Colonic mucosa (tissue), 4 donors: ENCODE data around the gene GJA9. TPM values are rescaled to one million over a fixed set of nuclear protein-coding genes. Genes with fewer than 3 reads are reported as not detected.
A peak's percentile ranks its signal among the peaks of the same experiment; 100 is the strongest.

Experiments used
- DNase-seq: peaks from one replicate; pipeline ENCODE4 v3.0.0-alpha.2; 2020
- H3K27ac ChIP-seq: fragments of 200-600 bp; one replicate; pipeline ENCODE4 v1.8.0; 2021
- H3K27me3 ChIP-seq: fragments of 200-600 bp; one replicate; pipeline ENCODE4 v1.8.0; 2021
- H3K36me3 ChIP-seq: fragments of 200-600 bp; one replicate; pipeline ENCODE4 v1.8.0; 2021
- H3K4me1 ChIP-seq: fragments of 200-600 bp; one replicate; pipeline ENCODE4 v1.8.0; 2021; ENCODE audit warnings: mild to moderate bottlenecking
- H3K4me3 ChIP-seq: fragments of 200-600 bp; one replicate; pipeline ENCODE4 v1.8.0; 2021
- H3K9ac ChIP-seq, 2 donors: one replicate each; pipeline ENCODE4 v1.7.0; 2013; ENCODE audit warnings: control low read depth in 2 of 2, low read depth in 2 of 2, low read length in 2 of 2
- H3K9me3 ChIP-seq: fragments of 200-600 bp; one replicate; pipeline ENCODE4 v1.8.0; 2021
- intact Hi-C: fragments of 100-400 bp; cut with DNase I; formaldehyde crosslinking; loops from one replicate; pipeline ENCODE4 v1.14.1; 2022
- total RNA-seq, 2 donors: library from RNA; stranded (reverse); fragmentation: NEBNext Ultra II Directional in 1 of 2; extraction: Animal tissue kit (Norgen Biotek cat#: 25700) in 1 of 2; gene quantifications; one replicate each; pipeline ENCODE4 v1.2.1, GENCODE V29; 2021
- TF ChIP-seq, protein P1 (sequence below): fragments of 200-600 bp; IDR thresholded peaks from one replicate; pipeline ENCODE4 v1.8.0; 2022; ENCODE audit warnings: antibody characterized with exemption, mild to moderate bottlenecking
- donor health status: healthy.
- donor health status: DM: no; HTN: no; CAD: no.
- donor health status: DM: no; HTN: no; CAD: no.

Gene GJA9
- total RNA-seq, 2 donors from 2014 or later, result 0.88 to 1.7 TPM

- TF ChIP-seq, protein P1, sequence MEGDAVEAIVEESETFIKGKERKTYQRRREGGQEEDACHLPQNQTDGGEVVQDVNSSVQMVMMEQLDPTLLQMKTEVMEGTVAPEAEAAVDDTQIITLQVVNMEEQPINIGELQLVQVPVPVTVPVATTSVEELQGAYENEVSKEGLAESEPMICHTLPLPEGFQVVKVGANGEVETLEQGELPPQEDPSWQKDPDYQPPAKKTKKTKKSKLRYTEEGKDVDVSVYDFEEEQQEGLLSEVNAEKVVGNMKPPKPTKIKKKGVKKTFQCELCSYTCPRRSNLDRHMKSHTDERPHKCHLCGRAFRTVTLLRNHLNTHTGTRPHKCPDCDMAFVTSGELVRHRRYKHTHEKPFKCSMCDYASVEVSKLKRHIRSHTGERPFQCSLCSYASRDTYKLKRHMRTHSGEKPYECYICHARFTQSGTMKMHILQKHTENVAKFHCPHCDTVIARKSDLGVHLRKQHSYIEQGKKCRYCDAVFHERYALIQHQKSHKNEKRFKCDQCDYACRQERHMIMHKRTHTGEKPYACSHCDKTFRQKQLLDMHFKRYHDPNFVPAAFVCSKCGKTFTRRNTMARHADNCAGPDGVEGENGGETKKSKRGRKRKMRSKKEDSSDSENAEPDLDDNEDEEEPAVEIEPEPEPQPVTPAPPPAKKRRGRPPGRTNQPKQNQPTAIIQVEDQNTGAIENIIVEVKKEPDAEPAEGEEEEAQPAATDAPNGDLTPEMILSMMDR, result no peak
Measured at GRCh38 chr1:38875811-38876210, 5.6 kb downstream of the GJA9 start.

GRCh38 chr1:38873027-38873969 lies 8.1 kb downstream of the GJA9 start, which contains the start of gene MYCBP:
TSS of gene MYCBP (minus strand) at chr1:38873348. CDS start at chr1:38873305, 43 bp downstream.
- Histone ChIP-seq H3K4me3 (peak within 1 kb of the TSS; percentile 84), H3K4me1 (no peaks in the 10 kb centered on the region), H3K9ac (peak within 1 kb of the TSS; percentile 52 to 80), H3K27me3 (no peaks in the 10 kb centered on the region), H3K9me3 (no peaks in the 10 kb centered on the region), H3K36me3 (no peaks in the 10 kb centered on the region), H3K27ac (peak within 1 kb of the TSS; percentile 52)
- peak; percentile 96 for DNase-seq
- TF ChIP-seq, protein P1, result no peak
- intact Hi-C loops, result loop anchor here (10.0 kb wide), 1 partner anchor 122 kb away; the partner anchor contains the start of gene AKIRIN1

More at GRCh38 chr1:38875811-38876210, 5.6 kb downstream of the GJA9 start:
- H3K4me1 ChIP-seq, result no peaks in the 10 kb centered on the region
- no peak overlapping the region for H3K27ac ChIP-seq
- H3K4me3 ChIP-seq, result no peak overlapping the region
- no peaks in the 10 kb centered on the region for H3K27me3 ChIP-seq
- H3K36me3 ChIP-seq, result no peaks in the 10 kb centered on the region
- H3K9ac ChIP-seq, result no peak overlapping the region
- no peaks in the 10 kb centered on the region for H3K9me3 ChIP-seq
- intact Hi-C loops, result loop anchor here (10.0 kb wide), 1 partner anchor 119 kb away; the partner anchor contains the start of gene AKIRIN1
- no peak for DNase-seq

- Histone ChIP-seq H3K27me3 (no peaks in the 10 kb centered on the region), H3K36me3 (no peaks in the 10 kb centered on the region), H3K4me3 (peak overlapping the region; percentile 84), H3K9ac (peak overlapping the region; percentile 52 to 80), H3K4me1 (no peaks in the 10 kb centered on the region), H3K27ac (peak overlapping the region; percentile 52), H3K9me3 (no peaks in the 10 kb centered on the region)
- TF ChIP-seq, protein P1, result no peak
- intact Hi-C loops, result loop anchor here (10.0 kb wide), 1 partner anchor 122 kb away; the partner anchor contains the start of gene AKIRIN1
- no peak for DNase-seq
Measured at GRCh38 chr1:38872401-38873026, 8.9 kb downstream of the GJA9 start.

- H3K27ac ChIP-seq, result no peak overlapping the region
- H3K4me1 ChIP-seq, result no peaks in the 10 kb centered on the region
- intact Hi-C loops, result loop anchor here (10.0 kb wide), 1 partner anchor 124 kb away; the partner anchor contains the start of gene AKIRIN1
- DNase-seq, result no peak
- no peaks in the 10 kb centered on the region for H3K9me3 ChIP-seq
- H3K36me3 ChIP-seq, result no peaks in the 10 kb centered on the region
- no peak overlapping the region for H3K9ac ChIP-seq
- no peak overlapping the region for H3K4me3 ChIP-seq
- H3K27me3 ChIP-seq, result no peaks in the 10 kb centered on the region
- TF ChIP-seq, protein P1, result no peak
Measured at GRCh38 chr1:38870996-38871395, 10.4 kb downstream of the GJA9 start.

- DNase-seq, result no peak
- Histone ChIP-seq H3K27me3 (no peaks in the 10 kb centered on the region), H3K9ac (no peak overlapping the region), H3K9me3 (no peaks in the 10 kb centered on the region), H3K27ac (no peak overlapping the region), H3K4me3 (no peak overlapping the region), H3K36me3 (no peaks in the 10 kb centered on the region), H3K4me1 (no peaks in the 10 kb centered on the region)
- TF ChIP-seq, protein P1, result no peak
- intact Hi-C loops, result no loop called here
Measured at GRCh38 chr1:38867208-38867607, 14.2 kb downstream of the GJA9 start.
